Spleen (tissue), 11 donors: Measurements from ENCODE around the gene TDRD15. TPM values are rescaled to one million over a fixed set of nuclear protein-coding genes. Genes with fewer than 3 reads are reported as not detected.
"Not testable (repeated sequence)": the region's sequence is repeated elsewhere in the genome, so short reads cannot be mapped to it uniquely, and the experiment has no call there.

Experiments
- DNase-seq: peaks from one replicate; pipeline ENCODE4 v3.0.0-alpha.2; 2020
- H3K27ac ChIP-seq, 8 donors: fragments of 200-600 bp; sonication (generic) in 7 of 8; 1 replicate in 4 of 8; 2 replicates in 4 of 8; pipeline versions ENCODE4 v1.5.0 to v1.8.0; 2016 to 2021; ENCODE audit warnings: inconsistent platforms in 4 of 8, mild to moderate bottlenecking in 4 of 8, moderate library complexity in 1 of 8
- H3K27me3 ChIP-seq, 7 donors: fragments of 200-600 bp; sonication (generic) in 6 of 7; replicated peaks in 1 of 7; 1 replicate in 4 of 7; 2 replicates in 3 of 7; pipeline versions ENCODE4 v1.5.0 to v1.8.0; 2016 to 2021; ENCODE audit warnings: inconsistent platforms in 3 of 7, mild to moderate bottlenecking in 1 of 7
- H3K36me3 ChIP-seq, 6 donors: fragments of 200-600 bp; sonication (generic) in 5 of 6; 1 replicate in 4 of 6; 2 replicates in 2 of 6; pipeline versions ENCODE4 v1.5.0 to v1.8.0; 2016 to 2021; ENCODE audit warnings: inconsistent platforms in 2 of 6
- H3K4me1 ChIP-seq, 6 donors: fragments of 200-600 bp; sonication (generic) in 5 of 6; 1 replicate in 3 of 6; 2 replicates in 3 of 6; pipeline versions ENCODE4 v1.5.0 to v1.8.0; 2016 to 2021; ENCODE audit warnings: inconsistent platforms in 3 of 6
- H3K4me3 ChIP-seq, 8 donors: fragments of 200-600 bp; sonication (generic) in 7 of 8; 1 replicate in 4 of 8; 2 replicates in 4 of 8; pipeline versions ENCODE4 v1.5.0 to v1.8.0; 2016 to 2021; ENCODE audit warnings: inconsistent platforms in 4 of 8, mild to moderate bottlenecking in 4 of 8, moderate library complexity in 2 of 8
- H3K9me3 ChIP-seq, 8 donors: fragments of 200-600 bp; sonication (generic) in 7 of 8; 1 replicate in 4 of 8; 2 replicates in 4 of 8; pipeline versions ENCODE4 v1.5.0 to v1.8.0; 2016 to 2021; ENCODE audit warnings: inconsistent platforms in 4 of 8
- POLR2A ChIP-seq, 3 donors: fragments of 450-650 bp; IDR thresholded peaks; one replicate each; pipeline ENCODE4 v1.5.1; 2017; ENCODE audit warnings: antibody characterized with exemption in 3 of 3, mild to moderate bottlenecking in 1 of 3
- POLR2AphosphoS5 ChIP-seq, 3 donors: sonication (generic); formaldehyde crosslinking; IDR thresholded peaks; one replicate each; pipeline ENCODE4 v1.5.1; 2017; ENCODE audit warnings: antibody characterized with exemption in 3 of 3
- WGBS, 5 donors: extraction: QIAGEN DNeasy Blood & Tissue Kit in 3 of 5; methylation state at CpG; one replicate each; pipeline versions ENCODE4 v1.1.5 to v1.1.7; 2013 to 2018; 5-methylcytosine and 5-hydroxymethylcytosine counted together
- intact Hi-C: fragments of 100-400 bp; cut with DNase I; formaldehyde crosslinking; loops from one replicate; pipeline ENCODE4 v1.15.0; 2023; ENCODE audit warnings: low total_unique reads
- polyA plus RNA-seq, 3 donors: library from polyadenylated mRNA; stranded (reverse); fragments of 200-250 nt; gene quantifications; one replicate each; pipeline ENCODE4 v1.2.1, GENCODE V29; 2013
- total RNA-seq, 7 donors: library from RNA; depleted of rRNA in 3 of 7; stranded (reverse); fragments of >200 nt in 3 of 7; fragmentation: NEBNext Ultra II Directional in 4 of 7; extraction: Animal tissue kit (Norgen Biotek cat#: 25700) in 4 of 7; gene quantifications; one replicate each; pipeline versions ENCODE4 v1.1.0 to v1.2.1, GENCODE V29; 2016 to 2021
- TF ChIP-seq, protein P1 (sequence below), 11 experiments: fragments of 200-600 bp in 7 of 11; fragments of 450-650 bp in 4 of 11; sonication (generic) in 4 of 11; IDR thresholded peaks in 8 of 11; conservative IDR thresholded peaks in 3 of 11; 1 replicate in 7 of 11; 2 replicates in 4 of 11; pipeline versions ENCODE4 v1.4.0 to v1.8.0; 2016 to 2021; ENCODE audit warnings: antibody characterized with exemption in 11 of 11, inconsistent platforms in 4 of 11, mild to moderate bottlenecking in 1 of 11
- donor health status: healthy with polysubstance abuse.
- donor health status: DM: no; HTN: no; CAD: no; lungs with moderate emphysema.
- donor health status: DM: no; HTN: no; CAD: no.
- donor health status: Bipolar disorder and iron deficiency.
- donor health status: healthy.
- donor health status: DM: no; HTN: no; CAD: no.
- donor health status: DM: yes; HTN: yes; CAD: no.

Gene TDRD15
- total and polyA plus RNA-seq, 10 donors, result 0.02 to 0.98 (median 0.43) TPM

DNA sequence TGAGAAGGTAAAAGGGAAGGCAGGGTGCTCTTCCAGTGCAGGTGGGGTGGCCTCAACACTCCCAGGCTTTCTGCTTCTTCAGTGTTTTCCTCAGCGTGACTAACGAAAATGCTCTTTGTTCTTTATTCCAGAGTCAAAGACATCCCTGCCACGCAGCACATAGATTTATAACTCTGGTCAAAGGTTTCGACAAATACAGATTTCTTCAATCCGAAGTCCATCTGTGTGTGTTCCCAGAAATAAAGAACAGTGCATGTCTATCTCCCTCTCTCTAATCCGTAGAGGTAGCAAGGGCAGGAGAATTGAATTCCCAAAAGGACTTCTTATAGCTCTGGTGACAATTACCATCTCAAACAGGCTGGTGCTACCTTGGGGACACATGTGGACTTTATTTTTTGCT lies 26.4 kb upstream of the TDRD15 start:
- no peak for DNase-seq
- WGBS, 5 donors, result 78 to 89% (median 87%) methylated on average over 6 of the region's 6 CpGs
- H3K27ac ChIP-seq, result no peak overlapping the region
- TF ChIP-seq POLR2AphosphoS5 (IDR thresholded peaks at IDR 0.05) (no peak), POLR2A (IDR thresholded peaks at IDR 0.05) (no peak)
- TF ChIP-seq, protein P1, sequence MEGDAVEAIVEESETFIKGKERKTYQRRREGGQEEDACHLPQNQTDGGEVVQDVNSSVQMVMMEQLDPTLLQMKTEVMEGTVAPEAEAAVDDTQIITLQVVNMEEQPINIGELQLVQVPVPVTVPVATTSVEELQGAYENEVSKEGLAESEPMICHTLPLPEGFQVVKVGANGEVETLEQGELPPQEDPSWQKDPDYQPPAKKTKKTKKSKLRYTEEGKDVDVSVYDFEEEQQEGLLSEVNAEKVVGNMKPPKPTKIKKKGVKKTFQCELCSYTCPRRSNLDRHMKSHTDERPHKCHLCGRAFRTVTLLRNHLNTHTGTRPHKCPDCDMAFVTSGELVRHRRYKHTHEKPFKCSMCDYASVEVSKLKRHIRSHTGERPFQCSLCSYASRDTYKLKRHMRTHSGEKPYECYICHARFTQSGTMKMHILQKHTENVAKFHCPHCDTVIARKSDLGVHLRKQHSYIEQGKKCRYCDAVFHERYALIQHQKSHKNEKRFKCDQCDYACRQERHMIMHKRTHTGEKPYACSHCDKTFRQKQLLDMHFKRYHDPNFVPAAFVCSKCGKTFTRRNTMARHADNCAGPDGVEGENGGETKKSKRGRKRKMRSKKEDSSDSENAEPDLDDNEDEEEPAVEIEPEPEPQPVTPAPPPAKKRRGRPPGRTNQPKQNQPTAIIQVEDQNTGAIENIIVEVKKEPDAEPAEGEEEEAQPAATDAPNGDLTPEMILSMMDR (IDR thresholded peaks at IDR 0.05 in 8 of 11, conservative IDR thresholded peaks at IDR 0.05 in 3 of 11), result no peak
- H3K36me3 ChIP-seq, result no peaks in the 10 kb centered on the region
- H3K27me3 ChIP-seq, result no peaks in the 10 kb centered on the region
- no peaks in the 10 kb centered on the region for H3K4me1 ChIP-seq
- H3K4me3 ChIP-seq, result no peak overlapping the region
- H3K9me3 ChIP-seq, result peaks cover 0 to 3% (median 0%) of the 10 kb centered on the region in 8 donors
- intact Hi-C loops, result no loop called here

DNA sequence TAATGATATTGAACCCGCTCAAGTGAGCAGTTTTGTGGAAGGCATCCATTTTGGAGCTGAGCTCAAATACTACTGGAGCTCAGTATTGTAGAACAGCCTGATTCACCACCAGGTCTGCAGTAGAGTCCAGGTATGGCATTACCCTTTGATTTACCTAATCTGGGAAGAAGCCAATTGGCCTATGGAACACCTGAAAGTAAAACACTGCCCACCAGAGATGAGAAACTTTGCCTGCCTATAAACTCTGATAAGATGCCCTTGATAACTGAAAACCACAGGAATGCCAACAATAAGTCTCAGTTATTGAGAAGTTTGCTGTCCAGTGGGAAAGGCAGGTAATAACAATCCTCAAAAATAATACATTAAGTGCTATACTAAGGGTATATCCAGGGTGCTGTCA lies 25.5 kb upstream of the TDRD15 start:
- intact Hi-C loops, result no loop called here
- H3K36me3 ChIP-seq, result no peaks in the 10 kb centered on the region
- TF ChIP-seq POLR2AphosphoS5 (IDR thresholded peaks at IDR 0.05) (no peak), POLR2A (IDR thresholded peaks at IDR 0.05) (no peak)
- TF ChIP-seq, protein P1 (IDR thresholded peaks at IDR 0.05 in 8 of 11, conservative IDR thresholded peaks at IDR 0.05 in 3 of 11), result no peak
- peaks cover 0 to 6% (median 0%) of the 10 kb centered on the region in 8 donors for H3K9me3 ChIP-seq
- no peaks in the 10 kb centered on the region for H3K27me3 ChIP-seq
- WGBS, 5 donors, result 63 to 100% (median 83%) methylated on average over 1 of the region's 1 CpG
- H3K4me3 ChIP-seq, result no peak overlapping the region
- no peak overlapping the region for H3K27ac ChIP-seq
- no peaks in the 10 kb centered on the region for H3K4me1 ChIP-seq
- no peak for DNase-seq

DNA sequence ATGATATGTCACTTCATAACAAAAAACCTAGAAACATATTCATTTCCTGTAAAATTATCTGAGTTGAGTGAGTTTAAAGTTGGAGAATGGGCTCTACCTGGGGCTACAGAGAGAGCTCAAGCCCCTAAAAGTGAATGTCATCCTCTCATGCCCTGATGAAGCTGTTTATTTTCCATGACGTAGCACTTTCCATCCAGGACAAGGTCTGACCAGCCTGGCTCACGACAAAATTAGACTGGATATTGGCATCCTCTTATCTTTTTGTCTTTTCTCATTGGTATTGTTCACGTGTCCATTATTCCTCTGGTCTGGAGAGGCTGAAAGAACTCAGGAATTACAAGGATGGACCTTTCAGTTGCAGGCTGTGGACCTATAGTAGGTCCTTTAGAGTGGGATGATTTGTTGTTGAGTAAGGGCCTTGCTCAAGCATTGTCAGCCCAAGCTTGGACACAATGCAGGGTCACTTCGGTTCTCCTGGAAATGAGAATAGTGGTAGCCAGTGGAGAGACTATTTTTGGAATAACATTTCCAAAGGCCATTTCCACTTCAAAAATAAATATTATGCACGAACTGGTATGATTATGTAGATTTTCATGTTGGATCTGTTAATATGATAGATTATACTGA lies 24.4 kb upstream of the TDRD15 start:
- TF ChIP-seq, protein P1 (IDR thresholded peaks at IDR 0.05 in 8 of 11, conservative IDR thresholded peaks at IDR 0.05 in 3 of 11), result no peak
- TF ChIP-seq POLR2AphosphoS5 (IDR thresholded peaks at IDR 0.05), result no peak
- TF ChIP-seq POLR2A (IDR thresholded peaks at IDR 0.05), result no peak
- Histone ChIP-seq H3K27ac (no peak overlapping the region), H3K36me3 (no peaks in the 10 kb centered on the region), H3K9me3 (peaks cover 0 to 6% (median 0%) of the 10 kb centered on the region in 8 donors), H3K4me3 (no peak overlapping the region), H3K27me3 (no peaks in the 10 kb centered on the region), H3K4me1 (no peaks in the 10 kb centered on the region)
- intact Hi-C loops, result no loop called here
- 58 to 73% (median 64%) methylated on average over 5 of the region's 5 CpGs for WGBS, 5 donors
- DNase-seq, result no peak

DNA sequence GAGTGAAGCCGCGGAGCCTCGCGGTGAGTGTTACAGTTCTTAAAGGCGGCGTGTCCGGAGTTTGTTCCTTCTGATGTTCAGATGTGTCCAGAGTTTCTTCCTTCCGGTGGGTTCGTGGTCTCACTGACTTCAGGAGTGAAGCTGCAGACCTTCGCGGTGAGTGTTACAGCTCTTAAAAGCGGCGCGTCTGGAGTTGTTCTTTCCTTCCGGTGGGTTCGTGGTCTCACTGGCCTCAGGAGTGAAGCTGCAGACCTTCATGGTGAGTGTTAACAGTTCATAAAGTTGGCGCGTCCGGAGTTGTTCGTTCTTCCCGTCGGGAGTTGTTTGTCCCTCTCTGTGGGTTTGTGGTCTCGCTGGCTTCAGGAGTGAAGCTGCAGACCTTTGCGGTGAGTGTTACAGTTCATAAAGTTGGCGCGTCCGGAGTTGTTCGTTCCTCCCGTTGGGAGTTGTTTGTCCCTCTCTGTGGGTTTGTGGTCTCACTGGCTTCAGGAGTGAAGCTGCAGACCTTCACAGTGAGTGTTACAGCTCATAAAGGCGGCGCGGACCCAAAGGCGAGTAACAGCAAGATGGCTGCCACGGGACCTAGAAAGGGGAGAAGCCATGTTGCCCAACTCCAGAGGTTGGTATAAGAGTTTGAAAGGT lies 22.1 kb upstream of the TDRD15 start:
- H3K36me3 ChIP-seq, intact Hi-C loops, H3K4me1 ChIP-seq, H3K27me3 ChIP-seq, H3K9me3 ChIP-seq, H3K27ac ChIP-seq: not testable (repeated sequence)
- peak overlapping the region in 1 of 8 donors; percentile 6 for H3K4me3 ChIP-seq
- DNase-seq, result peak; percentile 51
- 87 to 95% (median 91%) methylated on average over 34 of the region's 34 CpGs for WGBS, 5 donors
